GM20431 (cell line): ENCODE measurements around the gene SPAG16.
"Not testable (repeated sequence)": the region's sequence is repeated elsewhere in the genome, so short reads cannot be mapped to it uniquely, and the experiment has no call there.

Experiments
- in situ Hi-C: fragments of 300-500 bp; cut with MseI, MboI; formaldehyde crosslinking; loops from one replicate; pipeline ENCODE4 v1.15.0; 2020; ENCODE audit warnings: low sequenced_read_pairs; ENCODE audit not compliant: unreplicated experiment

SPAG16 gene

GRCh38 chr2:213679894-213680293 is 395.6 kb downstream of the SPAG16 start:
- in situ Hi-C loops, result no loop called here

GRCh38 chr2:213682276-213682675 is 398.0 kb downstream of the SPAG16 start:
- in situ Hi-C loops, result no loop called here

GRCh38 chr2:213688133-213688532 is 403.9 kb downstream of the SPAG16 start:
- in situ Hi-C loops, result no loop called here

- in situ Hi-C loops, result not testable (repeated sequence)
These were observed 404.6 kb downstream of the SPAG16 start for GRCh38 chr2:213688825-213689224.

GRCh38 chr2:213689585-213689984 is 405.3 kb downstream of the SPAG16 start:
- in situ Hi-C loops, result no loop called here

- in situ Hi-C loops, result no loop called here
These were observed 407.1 kb downstream of the SPAG16 start for GRCh38 chr2:213691351-213691750.

GRCh38 chr2:213696442-213696841 is 412.2 kb downstream of the SPAG16 start:
- in situ Hi-C loops, result no loop called here

- in situ Hi-C loops, result not testable (repeated sequence)
These were observed 417.1 kb downstream of the SPAG16 start for GRCh38 chr2:213701365-213701764.

- in situ Hi-C loops, result no loop called here
These were observed 419.3 kb downstream of the SPAG16 start for GRCh38 chr2:213703406-213704098.

GRCh38 chr2:213710164-213710563 is 425.9 kb downstream of the SPAG16 start:
- in situ Hi-C loops, result no loop called here

GRCh38 chr2:213718411-213718810 is 434.1 kb downstream of the SPAG16 start:
- in situ Hi-C loops, result not testable (repeated sequence)

- in situ Hi-C loops, result no loop called here
These were observed 438.3 kb downstream of the SPAG16 start for GRCh38 chr2:213722565-213722964.

- in situ Hi-C loops, result no loop called here
These were observed 438.8 kb downstream of the SPAG16 start for GRCh38 chr2:213723041-213723560.

GRCh38 chr2:213723707-213724106 is 439.4 kb downstream of the SPAG16 start:
- in situ Hi-C loops, result no loop called here

- in situ Hi-C loops, result no loop called here
These were observed 441.8 kb downstream of the SPAG16 start for GRCh38 chr2:213726101-213726500.

- in situ Hi-C loops, result no loop called here
These were observed 449.6 kb downstream of the SPAG16 start for GRCh38 chr2:213733893-213734292.

GRCh38 chr2:213740453-213740852 is 456.2 kb downstream of the SPAG16 start:
- in situ Hi-C loops, result no loop called here

- in situ Hi-C loops, result no loop called here
These were observed 467.2 kb downstream of the SPAG16 start for GRCh38 chr2:213751446-213751845.

GRCh38 chr2:213752575-213752974 is 468.3 kb downstream of the SPAG16 start:
- in situ Hi-C loops, result no loop called here

GRCh38 chr2:213757525-213757924 is 473.3 kb downstream of the SPAG16 start:
- in situ Hi-C loops, result no loop called here

- in situ Hi-C loops, result no loop called here
These were observed 479.1 kb downstream of the SPAG16 start for GRCh38 chr2:213763354-213763753.

- in situ Hi-C loops, result no loop called here
These were observed 479.7 kb downstream of the SPAG16 start for GRCh38 chr2:213763963-213764362.
